HG02973 (cell line): Measurements from ENCODE around the gene PTPRK.

ENCODE experiments used
- ATAC-seq: cut with Tn5 transposase; IDR thresholded peaks from one replicate; pipeline ENCODE4 v1.9.1; 2021; ENCODE audit warnings: moderate library complexity; ENCODE audit not compliant: unreplicated experiment

The PTPRK gene

GRCh38 chr6:128305228-128305627, 215.2 kb downstream of the PTPRK start:
- ATAC-seq, result no peak

GRCh38 chr6:128303870-128304269, 216.5 kb downstream of the PTPRK start:
- ATAC-seq, result no peak

DNA sequence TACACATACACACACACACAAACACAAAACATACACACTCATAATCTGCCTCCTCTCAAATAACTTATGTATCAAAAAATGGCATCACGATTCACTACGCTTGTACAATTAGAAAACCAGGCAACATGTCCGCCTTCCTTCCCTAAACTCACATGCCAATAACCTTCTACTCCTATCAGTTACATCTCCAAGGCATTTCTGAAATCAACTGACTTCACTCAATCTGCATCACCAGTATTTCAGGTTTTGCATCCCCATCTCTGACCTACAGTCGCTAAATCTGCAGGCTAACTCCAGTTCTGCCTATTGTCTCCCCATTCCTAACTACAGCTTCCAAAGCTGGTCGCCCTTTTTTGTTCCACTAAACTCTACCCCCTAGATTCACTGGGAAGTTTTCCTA, 217.5 kb downstream of the PTPRK start:
- no peak for ATAC-seq

GRCh38 chr6:128295670-128296069, 224.7 kb downstream of the PTPRK start:
- ATAC-seq, result no peak

- ATAC-seq, result no peak
Observed at GRCh38 chr6:128290221-128290620, 230.2 kb downstream of the PTPRK start.

GRCh38 chr6:128284128-128284527, 236.3 kb downstream of the PTPRK start:
- no peak for ATAC-seq

GRCh38 chr6:128282961-128283360, 237.4 kb downstream of the PTPRK start:
- ATAC-seq, result no peak

DNA sequence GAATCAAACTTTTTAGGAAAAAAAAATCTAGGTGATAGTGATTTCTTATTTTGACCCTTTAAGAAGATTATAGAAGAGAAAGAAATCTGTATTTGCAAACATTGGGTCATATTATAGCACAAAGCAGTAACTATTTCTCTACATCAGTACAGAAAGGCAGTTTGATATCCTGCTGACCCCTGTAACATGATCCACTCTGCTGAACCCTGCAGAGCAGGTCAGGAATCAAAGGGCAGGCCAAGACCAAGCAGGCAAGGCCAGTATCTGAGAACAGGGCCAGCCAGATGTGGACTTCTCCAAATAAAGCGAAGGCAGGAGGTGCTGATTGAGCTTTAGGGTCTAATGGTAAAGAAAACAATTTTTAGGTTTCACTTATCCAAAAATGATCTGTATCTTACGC, 239.4 kb downstream of the PTPRK start:
- ATAC-seq, result no peak

DNA sequence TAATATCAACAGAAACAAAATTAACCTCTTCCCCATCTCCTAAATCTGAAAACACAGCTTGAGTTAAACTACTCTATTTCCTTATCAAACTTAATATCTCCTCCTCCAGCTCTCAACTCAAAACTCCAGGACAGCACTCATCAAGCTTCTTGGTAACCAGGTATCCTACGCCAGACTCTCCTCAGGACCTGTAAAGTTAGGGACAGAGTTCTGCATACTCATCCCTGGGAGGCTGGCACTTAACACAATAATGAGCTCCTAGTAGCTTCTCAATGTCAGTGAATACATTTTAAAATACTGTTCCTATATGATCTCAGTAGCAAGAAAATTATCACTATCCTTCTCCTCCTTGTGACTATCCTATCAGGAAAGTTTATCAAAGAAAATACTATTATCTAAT, 240.3 kb downstream of the PTPRK start:
- no peak for ATAC-seq

GRCh38 chr6:128278836-128279235, 241.6 kb downstream of the PTPRK start:
- no peak for ATAC-seq

DNA sequence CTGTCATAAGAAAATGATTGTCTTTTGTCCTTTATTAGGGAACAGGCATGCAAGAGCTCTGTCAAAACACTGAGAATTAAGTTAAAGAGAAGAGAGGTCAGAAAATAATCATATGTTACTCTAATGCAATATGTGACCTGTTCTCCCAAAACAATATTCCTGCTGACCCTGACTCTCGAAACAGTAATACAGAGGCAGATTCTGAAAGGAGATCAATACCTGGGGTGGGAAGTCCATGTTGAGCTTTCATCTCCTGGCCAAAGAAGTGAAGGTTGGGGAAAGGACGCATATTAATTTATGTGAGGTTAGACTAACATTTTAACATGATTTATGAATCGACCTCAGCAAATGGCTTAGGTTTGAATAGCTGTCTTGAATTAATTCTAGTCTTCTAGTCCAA, 243.0 kb downstream of the PTPRK start:
- ATAC-seq, result no peak

DNA sequence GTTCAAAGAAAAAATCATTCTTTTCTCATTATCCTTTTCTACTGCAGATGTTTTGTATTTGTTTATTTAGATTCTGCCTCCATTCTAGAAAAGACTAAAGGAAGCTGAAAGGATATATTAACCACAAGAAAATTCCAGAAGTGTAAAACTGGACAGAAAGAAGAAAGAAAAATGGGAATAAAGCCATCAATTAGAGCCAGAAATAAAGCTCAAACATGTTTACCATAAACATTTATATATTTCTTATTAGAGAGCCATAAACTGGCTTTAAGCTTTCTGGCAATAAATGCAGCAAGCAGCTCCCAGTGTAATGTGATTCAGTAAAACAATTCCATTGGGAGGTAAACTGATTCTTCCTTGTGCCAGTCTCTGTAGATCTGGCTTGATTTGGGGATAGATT, 244.1 kb downstream of the PTPRK start:
- ATAC-seq, result no peak

- ATAC-seq, result no peak
Observed at GRCh38 chr6:128275681-128276080, 244.7 kb downstream of the PTPRK start.

DNA sequence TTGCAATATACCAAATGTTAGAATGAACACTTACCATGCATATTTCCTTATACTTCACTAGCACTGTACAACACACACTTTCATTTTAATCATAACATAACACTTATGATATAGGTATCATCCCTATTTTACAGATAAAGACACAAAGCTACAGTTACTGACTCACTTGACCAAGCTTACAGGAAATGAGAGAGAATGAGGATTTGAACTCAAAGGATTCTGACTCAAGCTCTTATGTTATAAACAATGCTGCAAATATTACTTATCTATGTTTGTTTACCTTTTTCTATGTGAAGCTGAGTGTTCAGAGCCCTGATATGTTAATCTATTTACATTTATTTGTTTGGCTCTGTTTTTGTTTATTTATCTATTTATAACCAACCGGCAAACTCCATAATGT, 245.4 kb downstream of the PTPRK start:
- no peak for ATAC-seq

DNA sequence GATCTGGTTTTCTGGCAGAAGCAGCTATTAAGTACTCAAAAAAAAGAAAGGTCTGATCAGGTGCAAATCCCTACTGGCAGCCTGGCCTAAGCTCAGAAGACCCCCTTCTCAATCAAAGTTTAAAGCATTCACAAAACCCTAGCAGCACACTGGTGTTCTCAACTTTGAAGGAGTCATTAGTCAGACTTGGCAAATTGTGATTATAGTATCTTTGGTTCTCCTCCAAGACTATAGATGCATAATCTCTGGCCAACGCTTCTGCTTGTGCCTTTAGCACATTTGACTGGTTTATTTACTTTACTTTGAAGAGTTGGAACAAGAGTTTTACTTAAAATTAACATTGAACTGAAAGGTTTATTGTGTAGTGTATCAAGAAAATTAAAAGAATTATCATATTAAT, 248.9 kb downstream of the PTPRK start:
- ATAC-seq, result no peak

DNA sequence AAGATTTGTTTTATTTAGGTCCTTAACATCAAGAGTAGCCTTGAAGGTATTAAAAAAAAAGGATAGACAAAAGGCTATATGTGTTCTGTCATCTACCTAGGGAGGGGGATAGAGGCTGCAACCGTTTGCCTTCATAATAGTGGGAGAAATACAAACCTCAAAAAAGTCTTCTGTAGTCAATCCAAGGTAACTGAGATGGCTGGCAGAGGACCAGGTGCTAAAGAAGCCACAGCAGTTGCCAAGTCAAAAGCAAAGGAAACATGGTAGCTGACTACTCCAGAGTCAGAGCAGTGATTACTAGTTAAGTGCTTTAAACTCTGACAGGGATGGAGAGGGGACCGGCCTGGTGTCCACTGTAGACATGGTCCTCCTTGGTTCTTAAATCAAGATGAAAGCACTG, 249.4 kb downstream of the PTPRK start:
- ATAC-seq, result no peak

GRCh38 chr6:128266946-128267345, 253.5 kb downstream of the PTPRK start:
- no peak for ATAC-seq

GRCh38 chr6:128265706-128266105, 254.7 kb downstream of the PTPRK start:
- ATAC-seq, result no peak

DNA sequence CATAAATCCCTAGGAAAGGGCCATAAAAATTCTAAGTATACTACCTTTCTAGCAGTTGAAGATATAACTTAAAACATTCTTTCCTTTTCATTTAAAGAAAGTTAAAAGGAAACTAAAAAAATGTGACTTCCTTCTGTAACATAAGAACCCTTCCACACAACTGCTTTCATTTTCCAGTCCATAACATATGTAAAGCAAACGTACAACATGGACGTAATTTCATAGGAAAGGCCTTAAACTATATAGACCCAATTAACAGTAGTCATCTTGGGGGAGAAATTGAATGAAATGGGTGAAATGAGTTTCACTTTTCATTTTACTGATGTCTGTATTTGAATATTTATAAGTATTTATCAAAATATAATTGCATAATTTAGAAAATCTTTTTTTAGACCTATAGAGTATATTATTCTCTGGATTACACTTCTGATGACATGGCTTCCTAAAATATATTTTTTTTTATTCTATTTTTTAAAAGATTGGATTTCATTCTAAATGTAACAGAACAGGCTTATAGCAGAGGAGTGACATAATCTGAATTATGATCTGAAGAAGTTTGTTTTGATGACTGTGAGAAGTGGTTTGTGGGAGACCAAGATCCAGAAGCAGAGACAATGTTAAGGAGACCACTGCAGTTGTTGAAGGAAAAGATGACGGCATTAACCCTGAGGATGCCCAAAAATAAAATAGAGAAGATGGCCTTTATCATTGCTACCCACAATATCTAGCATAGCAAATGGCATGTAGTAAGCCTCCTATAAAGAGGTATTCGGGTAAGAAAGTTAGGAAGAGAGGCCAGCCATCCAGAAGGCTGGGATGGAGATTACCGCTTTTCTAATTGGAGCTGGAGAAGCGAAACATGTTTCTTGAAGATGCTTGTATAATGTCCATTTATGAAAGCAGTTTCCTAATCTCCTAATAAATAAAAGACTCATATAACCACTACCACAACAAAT, 260.4 kb downstream of the PTPRK start:
- ATAC-seq, result peak; percentile 48

- peak; percentile 97 for ATAC-seq
Observed at GRCh38 chr6:128259029-128259724, 261.2 kb downstream of the PTPRK start.

- ATAC-seq, result no peak
Observed at GRCh38 chr6:128256095-128256494, 264.3 kb downstream of the PTPRK start.
